Activated CD4-positive, alpha-beta T cell treated with anti-CD3 and anti-CD28 coated beads, Interleukin-2, amount 50 U/mL, for 1 hour (primary cell): Measurements from ENCODE around the gene KANK2.

Source experiments
- DNase-seq: peaks from one replicate; pipeline ENCODE4 v3.0.0-alpha.2; 2020

The KANK2 gene

DNA sequence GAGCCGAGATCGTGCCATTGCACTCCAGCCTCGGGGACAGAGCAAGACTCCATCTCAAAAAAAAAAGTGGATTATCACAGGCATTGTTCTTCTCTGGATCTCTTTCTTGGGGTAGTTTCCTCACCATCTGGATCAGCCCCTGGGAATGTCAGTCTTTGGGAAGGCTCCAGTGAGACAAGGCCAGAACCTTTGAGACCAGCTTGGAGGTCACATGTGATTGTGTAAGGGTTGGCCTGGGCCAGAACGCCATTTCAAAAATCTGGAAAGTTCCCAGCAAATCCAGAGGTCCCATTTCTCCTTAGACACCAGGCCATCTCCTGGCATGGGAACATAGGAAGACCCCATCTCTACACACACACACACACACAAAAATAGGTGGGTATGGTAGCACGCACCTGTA lies 27.8 kb upstream of the KANK2 start:
- DNase-seq, result no peak

DNA sequence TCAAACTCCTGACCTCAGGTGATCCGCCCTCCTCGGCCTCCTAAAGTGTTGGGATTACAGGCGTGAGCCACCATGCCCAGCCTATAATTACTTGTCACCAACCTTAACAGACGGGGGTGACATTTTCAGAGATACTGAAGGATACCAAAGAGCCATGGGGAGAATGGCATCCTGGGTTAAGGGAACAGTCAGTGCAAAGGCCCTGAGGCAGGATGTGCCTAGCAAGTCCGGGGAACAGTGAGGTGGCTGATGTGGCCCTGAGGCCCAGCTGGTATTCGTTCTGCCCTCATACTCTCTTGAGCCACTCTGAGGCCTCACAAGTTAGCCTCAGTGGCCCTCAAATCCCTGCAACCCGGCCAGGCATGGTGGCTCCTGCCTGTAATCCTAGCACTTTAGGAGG lies 27.1 kb upstream of the KANK2 start:
- DNase-seq, result no peak

DNA sequence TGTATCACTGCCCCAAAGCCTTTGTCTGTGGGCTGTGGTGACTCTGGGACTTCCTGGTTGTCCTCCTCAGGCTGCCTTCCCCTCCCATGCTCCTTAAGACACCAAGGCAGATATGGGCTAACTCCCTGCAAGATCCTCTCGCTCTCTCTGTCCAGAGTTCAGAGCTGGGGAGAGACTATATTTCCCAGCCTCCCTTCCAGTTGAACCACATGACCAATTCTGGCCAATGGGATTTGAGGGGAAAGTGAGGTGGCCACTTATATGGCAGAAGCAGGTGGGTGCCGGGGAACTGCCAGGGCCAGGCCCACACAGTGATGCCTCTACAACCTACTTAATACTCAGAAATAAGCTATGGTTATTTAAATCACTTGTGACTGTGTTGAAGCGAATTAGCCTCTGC lies 25.9 kb upstream of the KANK2 start:
- no peak for DNase-seq

DNA sequence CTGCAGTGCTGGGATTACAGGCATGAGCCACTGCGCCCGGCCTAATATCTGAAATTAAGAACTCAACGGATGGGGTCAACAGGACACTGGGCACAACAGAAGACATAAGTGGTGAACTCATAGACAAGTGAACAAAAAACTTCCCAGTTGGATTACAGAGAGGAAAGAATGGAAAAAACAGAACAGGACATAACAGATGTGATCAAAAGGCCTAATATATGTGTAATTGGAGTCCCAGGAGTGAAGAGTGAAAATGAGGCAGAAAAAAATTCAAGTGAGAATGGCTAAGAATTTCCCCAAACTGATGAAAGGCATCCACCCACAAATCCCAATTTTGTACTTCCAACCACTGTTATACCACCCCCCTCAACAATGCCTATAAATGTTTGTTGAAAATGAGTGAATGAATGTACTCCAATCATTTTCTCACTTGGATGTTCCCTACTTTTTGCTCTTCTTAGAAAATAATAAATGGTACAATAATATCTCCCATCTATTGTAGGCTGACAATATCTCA lies 23.8 kb upstream of the KANK2 start:
- DNase-seq, result no peak

DNA sequence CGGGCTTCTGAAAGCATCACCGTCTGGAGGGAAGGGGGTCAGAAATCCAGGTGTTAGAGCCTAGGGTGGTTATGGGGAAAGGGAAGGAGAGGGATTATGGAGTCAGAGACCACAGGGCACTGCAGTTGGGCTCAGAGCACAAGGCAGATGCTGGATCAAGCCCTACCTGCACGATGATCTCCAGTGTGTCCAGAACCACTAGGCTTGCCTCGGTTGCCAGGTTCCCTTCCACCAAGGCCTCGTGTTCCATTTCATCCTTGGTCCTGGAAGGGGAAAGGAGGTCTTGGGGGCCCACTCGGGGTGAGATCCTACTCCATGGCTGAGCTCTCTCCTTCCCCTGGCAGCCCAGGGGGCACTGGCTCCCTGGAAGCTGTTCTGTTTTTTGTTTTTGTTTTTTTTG lies 17.0 kb upstream of the KANK2 start:
- no peak for DNase-seq

DNA sequence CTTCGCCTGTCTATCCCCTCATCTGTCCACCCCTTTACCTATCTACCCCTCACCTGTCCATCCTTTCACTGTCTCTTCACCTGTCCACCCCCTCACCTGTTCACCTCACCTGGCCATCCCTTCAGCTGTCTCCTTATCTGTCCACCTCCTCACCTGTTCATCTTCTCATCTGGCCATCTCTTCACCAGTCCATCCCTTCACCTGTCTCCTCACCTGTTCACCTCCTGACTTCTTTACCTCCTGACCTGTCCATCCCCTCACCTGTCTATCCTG lies 13.2 kb upstream of the KANK2 start:
- DNase-seq, result no peak

DNA sequence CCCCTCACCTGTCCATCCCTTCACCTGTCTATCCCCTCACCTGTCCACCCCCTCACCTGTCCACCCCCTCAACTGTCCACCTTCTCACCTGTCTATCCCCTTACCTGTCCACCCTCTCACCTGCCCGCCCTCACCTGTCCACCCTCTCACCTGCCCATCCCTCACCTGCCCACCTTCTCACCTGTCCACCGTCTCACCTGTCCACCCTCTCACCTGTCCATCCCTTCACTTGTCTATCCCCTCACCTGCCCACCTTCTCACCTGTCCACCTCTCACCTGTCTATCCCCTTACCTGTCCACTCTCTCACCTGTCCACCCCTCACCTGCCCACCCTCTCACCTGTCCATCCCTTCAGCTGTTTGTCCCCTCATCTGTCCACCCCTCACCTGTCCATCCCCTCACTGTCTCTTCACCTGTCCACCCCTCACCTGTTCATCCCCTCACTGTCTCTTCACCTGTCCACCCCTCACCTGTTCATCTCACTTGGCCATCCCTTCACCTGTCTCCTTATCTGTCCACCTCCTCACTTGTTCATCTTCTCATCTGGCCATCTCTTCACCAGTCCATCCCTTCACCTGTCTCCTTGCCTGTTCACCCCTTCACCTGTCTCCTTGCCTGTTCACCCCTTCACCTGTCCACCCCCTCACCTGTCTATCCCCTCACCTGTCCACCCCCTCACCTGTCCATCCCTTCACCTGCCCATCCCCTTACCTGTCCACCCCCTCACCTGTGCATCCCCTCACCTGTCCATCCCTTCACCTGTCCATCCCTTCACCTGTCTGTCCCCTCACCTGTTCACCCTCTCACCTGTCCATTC lies 12.7 kb upstream of the KANK2 start:
- no peak for DNase-seq

DNA sequence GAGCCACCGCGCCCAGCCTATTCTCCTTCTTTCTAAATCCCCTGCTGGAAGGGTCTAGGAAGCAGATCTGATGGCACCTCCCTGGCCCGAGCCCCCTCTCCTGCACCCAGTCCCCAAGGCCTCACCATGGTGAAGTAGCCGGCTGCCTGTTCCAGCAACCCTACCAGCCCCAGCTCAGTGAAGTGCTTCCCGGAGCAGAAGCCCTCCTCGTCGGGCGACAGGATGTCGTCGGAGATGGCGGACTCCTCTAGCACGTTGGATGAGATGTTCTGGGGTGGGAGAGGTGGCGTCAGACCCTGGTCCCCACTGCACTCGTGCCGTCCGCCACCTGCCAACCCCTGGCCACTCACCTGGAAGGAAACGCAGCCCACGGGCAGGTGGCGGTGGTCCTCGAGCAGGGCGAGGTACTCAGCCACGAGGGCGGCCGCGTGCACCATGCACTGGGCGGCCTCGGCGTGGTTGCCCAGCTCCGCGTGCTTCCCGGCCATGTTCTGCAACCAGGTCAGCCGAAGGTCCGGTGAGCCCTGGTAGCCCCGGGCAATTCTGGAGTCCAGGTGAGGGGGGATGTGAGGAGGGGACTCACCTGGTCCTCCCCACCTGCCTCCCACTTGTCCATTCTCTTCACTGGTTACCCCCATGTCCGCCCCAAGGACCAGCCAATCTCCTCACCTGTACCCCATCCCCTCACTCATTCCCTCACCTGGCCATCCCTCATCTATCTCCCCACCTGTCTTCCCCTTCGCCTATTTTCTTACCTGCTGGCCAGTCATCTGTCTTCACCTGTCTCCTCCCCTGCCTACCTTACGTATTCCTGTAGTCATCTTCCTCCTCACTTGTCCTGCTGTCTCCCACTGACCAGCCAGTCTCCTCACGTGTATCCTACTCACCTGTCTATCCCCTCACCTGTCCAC lies 11.5 kb upstream of the KANK2 start:
- no peak for DNase-seq

DNA sequence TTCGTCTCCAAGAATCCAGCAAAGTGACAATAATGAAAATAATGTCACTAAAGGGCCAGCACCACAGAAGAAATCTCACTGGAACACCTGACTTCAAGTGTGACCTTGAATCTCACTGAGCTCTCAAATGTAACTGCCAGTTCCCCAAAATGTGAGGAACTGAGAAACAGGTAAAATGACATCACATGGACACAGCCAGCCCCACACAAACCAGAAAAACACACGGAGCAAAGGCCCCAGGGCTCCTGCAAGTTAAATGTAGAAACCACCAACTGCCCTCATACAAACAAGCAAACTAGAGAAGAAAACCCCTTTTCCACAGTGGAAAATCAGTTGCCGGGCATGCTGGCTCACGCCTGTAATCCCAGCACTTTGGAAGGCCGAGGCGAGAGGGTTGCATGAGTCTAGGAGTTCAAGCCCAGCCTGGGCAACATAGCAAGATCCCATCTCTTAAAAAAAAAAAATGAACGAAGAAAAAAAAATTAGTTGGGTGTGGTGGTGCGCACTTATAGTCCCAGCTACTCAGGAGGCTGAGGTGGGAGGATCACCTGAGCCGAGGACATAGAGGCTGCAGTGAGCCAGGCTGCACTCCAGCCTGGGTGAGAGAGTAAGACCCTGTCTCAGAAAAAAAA lies 8.7 kb upstream of the KANK2 start:
- no peak for DNase-seq

DNA sequence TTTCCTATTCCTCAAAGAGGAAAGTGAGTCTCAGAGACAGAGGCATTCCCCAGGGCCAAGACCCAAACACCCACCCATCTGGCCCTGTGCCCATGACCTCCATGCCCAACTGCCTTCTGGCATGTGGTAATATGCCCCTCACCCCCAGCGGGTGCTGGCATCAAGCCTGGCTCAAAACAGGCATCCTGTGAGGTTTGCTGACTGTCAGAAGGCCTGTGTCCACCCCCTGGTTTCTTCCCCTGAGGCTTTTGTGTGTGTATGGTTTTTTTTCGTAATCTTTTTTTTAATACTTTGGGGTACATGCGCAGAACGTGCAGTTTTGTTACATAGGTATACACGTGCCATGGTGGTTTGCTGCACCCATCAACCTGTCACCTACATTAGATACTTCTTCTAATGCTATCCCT lies 7.6 kb upstream of the KANK2 start:
- no peak for DNase-seq

DNA sequence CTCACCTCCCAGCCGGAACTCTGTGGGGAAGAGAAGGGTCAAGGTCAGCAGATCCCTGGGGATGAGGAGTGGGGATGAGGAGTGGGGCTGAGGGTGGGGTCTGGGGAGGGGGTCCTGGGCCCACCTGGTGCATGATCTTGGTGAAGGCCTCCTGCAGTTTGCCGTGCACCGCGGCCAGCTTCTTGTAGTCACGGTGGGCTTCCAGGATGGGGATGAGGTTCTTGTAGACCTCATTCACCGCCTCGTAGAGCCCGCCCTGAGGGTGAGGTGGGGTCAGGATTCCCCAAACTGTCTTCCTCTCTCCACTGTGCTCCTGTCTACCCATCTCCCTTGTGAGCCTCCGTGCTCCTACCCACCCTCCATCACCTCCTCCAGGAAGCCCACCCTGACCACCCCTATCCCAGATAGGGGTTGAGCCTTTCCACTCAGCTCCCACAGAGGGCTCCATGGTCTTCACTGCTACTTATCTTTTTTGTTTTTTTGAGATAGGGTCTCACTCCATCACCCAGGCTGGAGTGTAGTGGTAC lies 6.8 kb upstream of the KANK2 start:
- no peak for DNase-seq

DNA sequence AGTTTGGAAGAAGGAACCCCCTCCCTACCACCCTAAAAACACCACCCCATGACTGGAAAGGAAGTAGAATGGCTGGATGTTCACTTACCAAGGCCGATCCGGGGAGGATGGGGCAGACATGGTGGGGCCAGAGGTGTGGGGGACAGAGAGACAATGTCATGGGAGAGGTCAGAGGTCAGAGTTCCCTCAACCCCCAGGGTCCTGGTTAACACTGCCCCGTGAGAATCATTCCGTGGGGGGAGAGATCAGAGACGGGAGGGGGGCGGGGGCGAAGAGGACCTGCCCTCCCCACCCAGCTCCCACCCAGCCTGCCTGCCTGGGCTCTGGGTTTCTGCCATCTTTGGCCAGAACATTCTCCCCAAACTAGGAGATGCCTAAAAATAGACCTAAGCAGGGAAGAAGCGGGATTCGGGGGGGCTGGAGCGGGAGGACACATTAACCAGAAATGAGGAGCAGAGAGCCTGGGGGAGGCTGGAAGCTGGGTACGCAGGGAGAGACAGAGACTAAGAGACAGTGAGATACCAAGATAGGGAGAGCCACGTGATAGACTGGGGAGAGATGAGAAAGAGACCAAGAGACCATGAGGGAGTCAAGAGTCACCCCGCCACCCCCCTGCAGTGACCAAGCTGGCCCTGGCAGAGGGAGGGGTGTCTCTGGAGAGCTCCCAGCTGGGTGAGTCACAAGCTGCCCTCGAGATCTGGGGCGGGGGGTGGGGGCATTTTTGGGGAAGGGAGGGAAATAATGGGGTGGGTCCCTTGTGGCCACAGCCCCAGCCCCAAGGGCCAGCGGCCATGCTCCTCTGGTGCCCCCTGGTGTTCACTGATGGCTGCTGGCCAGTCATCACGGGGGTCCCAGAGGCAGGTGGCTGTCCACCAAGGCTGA lies 6.1 kb upstream of the KANK2 start:
- DNase-seq, result peak; percentile 17

DNA sequence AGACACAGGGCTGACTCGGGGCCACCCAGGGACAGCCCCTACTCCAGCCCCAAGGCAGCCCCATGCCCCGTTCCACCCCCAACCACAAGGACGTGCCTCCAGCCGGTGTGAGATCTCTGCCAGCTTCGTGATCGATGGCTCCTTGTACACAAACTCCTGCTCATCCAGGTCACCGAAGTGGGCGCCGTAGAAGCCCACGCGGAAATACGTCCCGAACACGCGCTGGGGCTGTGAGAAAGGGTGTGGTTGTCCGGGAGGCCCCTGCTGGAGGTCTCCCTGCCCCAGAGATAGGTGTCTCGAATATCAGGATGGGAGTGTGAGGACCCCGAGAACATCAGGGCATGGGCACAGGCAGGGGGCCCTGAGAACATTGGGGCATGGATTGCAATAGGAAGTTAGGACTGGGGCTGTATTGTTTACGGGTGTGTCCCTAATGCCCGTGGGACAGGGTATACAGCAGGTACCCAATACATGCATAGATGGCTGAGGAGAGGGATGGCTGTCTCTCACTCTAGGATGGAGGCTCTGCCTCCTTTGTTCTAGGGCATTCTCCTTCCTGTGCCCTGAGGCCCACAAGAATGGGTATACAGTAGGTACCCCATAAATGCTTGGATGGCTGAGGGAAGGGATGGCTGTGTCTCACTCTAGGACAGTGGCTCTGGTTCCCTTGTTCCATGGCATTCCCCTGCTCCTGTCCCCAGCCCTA lies 5.3 kb upstream of the KANK2 start:
- DNase-seq, result no peak

DNA sequence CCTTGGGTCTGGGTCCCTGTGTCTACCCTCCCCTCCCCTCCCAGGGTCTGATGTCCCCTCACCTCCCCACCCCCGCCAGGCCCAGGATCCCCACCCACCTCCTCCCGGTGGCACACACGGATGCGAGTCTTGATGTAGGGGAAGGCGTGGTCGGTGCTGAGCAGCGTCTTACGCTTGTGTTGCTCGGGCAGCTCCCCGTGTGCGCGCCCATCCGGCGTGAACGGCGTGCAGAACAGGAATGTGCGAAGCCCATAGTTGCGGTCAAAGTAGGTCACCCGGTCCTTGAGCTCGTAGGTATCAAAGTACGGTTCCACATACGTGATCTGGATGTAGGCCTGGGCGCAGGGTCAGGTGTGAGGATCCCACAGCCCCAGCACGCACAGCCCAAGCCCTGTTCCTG lies 4.4 kb upstream of the KANK2 start:
- no peak for DNase-seq

DNA sequence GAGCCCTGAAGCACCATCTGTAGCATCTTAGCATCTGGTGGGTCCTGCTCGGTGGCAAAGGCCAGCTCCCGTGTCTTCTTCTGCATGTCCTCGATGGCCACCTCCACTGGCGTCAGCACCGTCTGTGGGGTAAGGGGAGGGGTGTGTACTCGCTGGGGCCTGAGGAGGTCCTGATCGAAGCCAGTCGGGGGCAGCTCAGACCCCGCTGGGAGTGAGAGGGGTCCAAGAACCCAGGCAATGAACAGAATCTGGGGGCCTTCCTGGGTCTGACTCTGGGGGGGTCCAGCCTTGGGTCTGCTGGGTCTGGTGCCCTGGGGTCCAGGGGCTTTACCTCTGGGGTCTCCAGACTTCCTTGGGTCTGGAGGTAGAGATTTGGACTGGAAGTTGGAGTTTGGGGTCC lies 3.6 kb upstream of the KANK2 start:
- no peak for DNase-seq

DNA sequence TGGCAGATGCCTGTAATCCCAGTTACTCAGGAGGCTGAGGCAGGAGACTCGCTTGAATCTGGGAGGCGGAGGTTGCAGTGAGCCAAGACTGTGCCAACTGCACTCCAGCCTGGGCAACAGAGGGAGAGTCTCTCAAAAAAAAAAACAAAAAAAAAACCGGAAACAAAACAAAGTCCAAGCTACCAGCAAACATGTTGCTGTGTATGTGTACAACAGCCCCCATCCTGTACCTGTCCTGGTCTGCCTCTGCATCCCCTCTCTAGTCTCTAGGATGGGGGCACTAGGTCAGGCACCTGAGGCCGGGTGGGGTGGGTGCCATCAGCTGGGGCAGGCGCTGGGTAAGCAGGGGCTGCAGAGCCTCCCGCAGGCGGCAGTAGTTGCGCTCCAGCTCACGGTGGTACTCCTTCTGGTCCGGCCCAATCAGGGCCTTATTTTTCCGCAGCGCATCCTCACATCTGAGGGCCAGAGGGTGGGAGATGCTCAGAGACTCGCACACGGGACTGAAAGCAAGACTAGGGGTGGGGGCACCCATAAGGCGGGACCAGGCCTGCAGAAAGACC lies 2.8 kb upstream of the KANK2 start:
- no peak for DNase-seq

DNA sequence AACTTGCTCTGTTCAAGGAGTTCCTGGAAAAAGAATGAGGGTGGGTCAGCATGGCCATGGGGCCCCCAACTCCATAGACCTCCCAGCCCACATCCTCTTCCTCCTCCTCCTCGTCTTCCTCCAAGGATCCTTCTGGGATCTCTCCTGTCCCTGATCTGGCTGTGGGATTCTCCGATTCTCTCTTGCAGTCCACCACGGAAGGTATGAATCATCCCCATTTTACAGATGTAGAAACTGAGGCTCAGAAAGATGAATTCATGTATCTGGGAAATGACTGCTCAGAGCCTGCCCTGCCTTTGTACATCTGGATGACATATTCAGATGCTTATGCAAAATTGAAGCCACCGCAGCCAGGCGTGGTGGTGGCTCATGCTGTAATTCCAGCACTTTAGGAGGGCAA lies 2.2 kb upstream of the KANK2 start:
- DNase-seq, result no peak

DNA sequence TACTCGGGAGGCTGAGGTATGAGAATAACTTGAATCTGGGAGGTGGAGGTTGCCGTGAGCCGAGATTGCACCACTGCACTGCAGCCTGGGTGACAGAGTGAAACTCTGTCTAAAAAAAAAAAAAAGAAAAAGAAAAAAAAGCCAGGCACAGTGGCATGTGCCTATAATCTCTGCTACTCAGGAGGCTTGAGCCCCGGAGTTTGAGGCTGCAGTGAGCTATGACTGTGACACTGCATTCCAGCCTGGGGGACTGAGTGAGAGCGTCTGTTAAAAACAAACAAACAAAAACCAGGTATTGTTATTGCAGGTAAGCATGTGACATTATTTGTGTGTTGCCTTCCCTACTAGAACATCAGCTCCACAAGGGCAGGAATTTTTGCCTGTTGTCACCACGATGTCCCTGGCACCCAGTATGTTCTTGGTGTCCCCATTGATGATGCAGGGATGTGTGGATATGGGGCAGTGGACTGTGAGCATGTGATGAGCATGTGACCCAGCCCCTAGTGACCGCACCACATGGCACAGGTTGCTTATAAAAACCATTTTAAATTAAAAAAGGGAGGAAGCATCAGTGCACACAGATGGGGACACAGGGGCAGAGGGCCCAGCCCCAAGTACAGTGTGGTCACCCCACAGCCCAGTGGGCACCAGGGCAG lies 1.6 kb upstream of the KANK2 start:
- DNase-seq, result no peak

DNA sequence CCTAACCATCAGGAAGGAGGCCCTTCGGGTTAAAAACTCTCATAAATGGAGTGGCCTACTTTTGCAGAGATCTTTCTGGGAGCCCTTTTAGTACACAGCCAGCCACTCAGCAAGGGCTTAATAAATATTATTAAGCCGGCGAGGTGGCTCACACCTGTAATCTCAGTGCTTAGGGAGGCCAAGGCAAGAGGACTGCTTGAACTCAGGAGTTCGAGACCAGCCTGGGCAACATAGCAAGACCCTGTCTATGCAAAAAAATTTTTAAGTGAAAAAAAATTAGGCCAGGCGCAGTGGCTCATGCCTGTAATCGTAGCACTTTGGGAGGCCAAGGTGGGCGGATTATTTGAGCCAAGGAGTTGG lies 810 bp upstream of the KANK2 start:
- DNase-seq, result no peak

DNA sequence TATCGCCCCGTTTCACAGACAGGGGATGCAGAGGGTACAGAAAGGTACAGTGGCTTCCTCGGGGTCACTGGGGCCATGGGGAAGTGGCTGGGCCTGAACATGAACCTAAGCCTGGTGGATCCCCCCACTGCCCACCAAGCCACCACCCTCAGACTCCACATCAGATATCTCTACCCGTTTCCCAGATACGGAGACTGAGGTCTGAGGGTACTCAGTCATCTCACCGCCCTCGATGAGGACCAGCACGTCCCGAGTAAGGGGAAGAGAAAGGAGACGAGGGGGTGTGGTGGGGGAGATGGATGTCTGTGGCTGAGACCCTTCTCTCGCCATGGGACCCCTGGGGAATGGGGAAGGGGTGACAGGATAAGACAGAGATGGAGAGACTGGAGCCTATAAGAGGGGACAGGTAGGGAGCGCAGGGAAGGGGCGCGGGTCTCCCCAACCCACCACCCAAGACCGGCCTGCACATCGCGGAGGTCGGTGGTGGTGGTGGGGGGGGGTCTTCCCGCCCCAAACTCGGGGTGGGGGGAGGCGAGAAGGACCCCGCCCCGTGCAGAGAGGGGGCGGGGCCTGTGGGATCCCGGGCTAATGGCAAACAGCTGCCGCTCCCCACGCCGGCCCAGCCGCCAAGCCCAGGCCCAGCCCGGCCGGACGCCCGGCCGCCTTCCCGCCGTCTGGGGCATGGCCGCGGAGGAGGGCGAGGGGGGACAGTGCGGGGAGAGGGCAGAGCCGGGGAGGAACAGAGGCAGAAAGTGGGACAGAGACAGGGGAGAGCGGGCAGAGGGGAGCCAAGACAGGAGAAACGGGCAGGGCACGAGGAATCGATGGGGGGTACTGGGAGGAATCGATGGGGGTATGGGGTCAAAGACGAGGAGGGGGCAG lies 698 bp downstream of the KANK2 start:
- DNase-seq, result no peak
